Measurements from ENCODE around the gene ALPK3. TPM values are rescaled to one million over a fixed set of nuclear protein-coding genes. Genes with fewer than 3 reads are reported as not detected.

ALPK3 gene
- total and polyA plus RNA-seq, 10 of the 15 experiments (the other 5 are each of a cell fraction or from before 2014, with no cell fraction given), result under 0.01 to 0.05 (median 0.02) TPM; not detected in 6

GRCh38 chr15:84834229-84834955 lies 17.2 kb downstream of the ALPK3 start (continued):
- TF ChIP-seq, protein P1, sequence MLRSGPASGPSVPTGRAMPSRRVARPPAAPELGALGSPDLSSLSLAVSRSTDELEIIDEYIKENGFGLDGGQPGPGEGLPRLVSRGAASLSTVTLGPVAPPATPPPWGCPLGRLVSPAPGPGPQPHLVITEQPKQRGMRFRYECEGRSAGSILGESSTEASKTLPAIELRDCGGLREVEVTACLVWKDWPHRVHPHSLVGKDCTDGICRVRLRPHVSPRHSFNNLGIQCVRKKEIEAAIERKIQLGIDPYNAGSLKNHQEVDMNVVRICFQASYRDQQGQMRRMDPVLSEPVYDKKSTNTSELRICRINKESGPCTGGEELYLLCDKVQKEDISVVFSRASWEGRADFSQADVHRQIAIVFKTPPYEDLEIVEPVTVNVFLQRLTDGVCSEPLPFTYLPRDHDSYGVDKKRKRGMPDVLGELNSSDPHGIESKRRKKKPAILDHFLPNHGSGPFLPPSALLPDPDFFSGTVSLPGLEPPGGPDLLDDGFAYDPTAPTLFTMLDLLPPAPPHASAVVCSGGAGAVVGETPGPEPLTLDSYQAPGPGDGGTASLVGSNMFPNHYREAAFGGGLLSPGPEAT (IDR thresholded peaks at IDR 0.05; ENCODE audit: low read depth), result no peak
- TF ChIP-seq SMARCA5 (IDR thresholded peaks at IDR 0.05), result no peak

DNA sequence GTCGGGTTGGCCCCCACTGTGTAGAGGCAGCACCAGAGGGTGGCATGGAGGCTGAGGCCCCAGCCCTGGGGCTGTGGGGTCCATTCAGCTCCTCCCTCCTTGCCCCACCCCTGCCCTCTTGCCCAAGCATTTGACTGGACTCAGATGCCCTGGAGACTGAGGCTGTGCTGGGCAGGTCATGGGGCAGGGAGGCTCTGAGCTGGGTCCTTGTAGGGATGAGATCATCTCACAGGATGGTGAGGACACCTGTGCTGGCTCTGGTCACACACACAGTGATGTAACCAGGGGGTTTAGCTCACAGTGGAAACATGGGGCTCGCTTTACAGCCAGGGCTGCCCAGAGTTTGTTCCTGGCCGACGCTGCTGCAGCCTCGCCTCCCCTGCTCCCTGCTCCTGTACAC lies 17.8 kb downstream of the ALPK3 start:
- RAD21 ChIA-PET (ENCODE audit: unreplicated experiment), result no interaction called here
- FAIRE-seq (no peak), DNase-seq (ENCODE audit: low read depth, low spot score) (no peak), ATAC-seq (no peak)
- BruUV-seq (replicated peaks), result no TSS peak
- CTCF ChIA-PET, result interaction anchor here (1.0 to 3.4 kb wide), 3 partner anchors 11 to 210 kb away, joined by 3 to 18 read pairs (median 8); no protein-coding TSS in a partner anchor
- Histone ChIP-seq H3K36me3 (ENCODE audit: control insufficient read depth in 2 of 2, insufficient read depth in 2 of 2, low read length in 1 of 2) (no peaks in the 10 kb centered on the region), H3K9ac (ENCODE audit: control insufficient read depth, insufficient read depth, low read length) (no peak overlapping the region), H4K20me1 (ENCODE audit: control insufficient read depth, insufficient read depth) (no peaks in the 10 kb centered on the region), H3K79me2 (ENCODE audit: control insufficient read depth, insufficient read depth, low read length) (no peaks in the 10 kb centered on the region), H3K27ac (ENCODE audit: control insufficient read depth, insufficient read depth) (no peak overlapping the region), H3K4me3 (no peak overlapping the region), H3K9me3 (replicated peaks; ENCODE audit: control insufficient read depth, insufficient read depth, low read length) (no peaks in the 10 kb centered on the region), H3K4me2 (ENCODE audit: control insufficient read depth, insufficient read depth) (no peak overlapping the region), H3K27me3 (replicated peaks in 1 of 2; ENCODE audit: control insufficient read depth in 2 of 2, insufficient read depth in 2 of 2, low read length in 1 of 2) (peaks cover 2 to 11% of the 10 kb centered on the region in 2 experiments), H2AFZ (ENCODE audit: control insufficient read depth, low read depth, low read length) (no peak overlapping the region), H3K4me1 (ENCODE audit: control insufficient read depth, insufficient read depth, low read length) (no peaks in the 10 kb centered on the region)
- in situ Hi-C loops (cut with MboI) (no loop called here), intact Hi-C loops (cut with micrococcal nuclease; ENCODE audit: unreplicated experiment) (no loop called here)
- POLR2A ChIA-PET, result interaction anchor here (0.5 to 0.6 kb wide), 2 partner anchors 82 to 251 kb away, joined by 5 to 9 read pairs; no protein-coding TSS in a partner anchor
- 22% methylated on average over 5 of the region's 5 CpGs for WGBS (ENCODE audit: insufficient coverage, insufficient replicate concordance, low lambda C conversion rate, missing lambda C conversion rate)
- SMC1A ChIA-PET (ENCODE audit: uncharacterized antibody, unreplicated experiment), result interaction anchor here (1.2 to 2.9 kb wide), 3 partner anchors 10 to 93 kb away, joined by 3 to 7 read pairs (median 3); no protein-coding TSS in a partner anchor
- TF ChIP-seq NR2C2 (IDR thresholded peaks at IDR 0.05; ENCODE audit: borderline replicate concordance, control insufficient read depth, insufficient read length, low read depth), result no peak
- no peak for TF ChIP-seq HDGF (IDR thresholded peaks at IDR 0.05)
- no peak for TF ChIP-seq MTA2 (IDR thresholded peaks at IDR 0.05; ENCODE audit: low read depth)
- TF ChIP-seq ZBED1 (IDR thresholded peaks at IDR 0.05; ENCODE audit: borderline replicate concordance), result no peak
- TF ChIP-seq KLF5 (IDR thresholded peaks at IDR 0.05; ENCODE audit: partially characterized antibody), result no peak
- TF ChIP-seq TARDBP (IDR thresholded peaks at IDR 0.05; ENCODE audit: borderline replicate concordance), result no peak
- no peak for TF ChIP-seq CREB1 (IDR thresholded peaks at IDR 0.05; ENCODE audit: low read depth)
- no peak for TF ChIP-seq SIN3A (IDR thresholded peaks at IDR 0.05; ENCODE audit: low read depth, low read length)
- TF ChIP-seq MXI1 (IDR thresholded peaks at IDR 0.05; ENCODE audit: low read depth, low read length), result no peak
- no peak for TF ChIP-seq DPF2 (IDR thresholded peaks at IDR 0.05)
- TF ChIP-seq SPI1 (IDR thresholded peaks at IDR 0.05; ENCODE audit: borderline replicate concordance, insufficient read depth, low read depth, low read length), result no peak
- TF ChIP-seq JUNB (IDR thresholded peaks at IDR 0.05), result no peak
- TF ChIP-seq KDM1A (IDR thresholded peaks at IDR 0.05; ENCODE audit: borderline replicate concordance), result no peak
- TF ChIP-seq JUND (IDR thresholded peaks at IDR 0.05; ENCODE audit: low read depth, low read length), result no peak
- TF ChIP-seq, protein P2, sequence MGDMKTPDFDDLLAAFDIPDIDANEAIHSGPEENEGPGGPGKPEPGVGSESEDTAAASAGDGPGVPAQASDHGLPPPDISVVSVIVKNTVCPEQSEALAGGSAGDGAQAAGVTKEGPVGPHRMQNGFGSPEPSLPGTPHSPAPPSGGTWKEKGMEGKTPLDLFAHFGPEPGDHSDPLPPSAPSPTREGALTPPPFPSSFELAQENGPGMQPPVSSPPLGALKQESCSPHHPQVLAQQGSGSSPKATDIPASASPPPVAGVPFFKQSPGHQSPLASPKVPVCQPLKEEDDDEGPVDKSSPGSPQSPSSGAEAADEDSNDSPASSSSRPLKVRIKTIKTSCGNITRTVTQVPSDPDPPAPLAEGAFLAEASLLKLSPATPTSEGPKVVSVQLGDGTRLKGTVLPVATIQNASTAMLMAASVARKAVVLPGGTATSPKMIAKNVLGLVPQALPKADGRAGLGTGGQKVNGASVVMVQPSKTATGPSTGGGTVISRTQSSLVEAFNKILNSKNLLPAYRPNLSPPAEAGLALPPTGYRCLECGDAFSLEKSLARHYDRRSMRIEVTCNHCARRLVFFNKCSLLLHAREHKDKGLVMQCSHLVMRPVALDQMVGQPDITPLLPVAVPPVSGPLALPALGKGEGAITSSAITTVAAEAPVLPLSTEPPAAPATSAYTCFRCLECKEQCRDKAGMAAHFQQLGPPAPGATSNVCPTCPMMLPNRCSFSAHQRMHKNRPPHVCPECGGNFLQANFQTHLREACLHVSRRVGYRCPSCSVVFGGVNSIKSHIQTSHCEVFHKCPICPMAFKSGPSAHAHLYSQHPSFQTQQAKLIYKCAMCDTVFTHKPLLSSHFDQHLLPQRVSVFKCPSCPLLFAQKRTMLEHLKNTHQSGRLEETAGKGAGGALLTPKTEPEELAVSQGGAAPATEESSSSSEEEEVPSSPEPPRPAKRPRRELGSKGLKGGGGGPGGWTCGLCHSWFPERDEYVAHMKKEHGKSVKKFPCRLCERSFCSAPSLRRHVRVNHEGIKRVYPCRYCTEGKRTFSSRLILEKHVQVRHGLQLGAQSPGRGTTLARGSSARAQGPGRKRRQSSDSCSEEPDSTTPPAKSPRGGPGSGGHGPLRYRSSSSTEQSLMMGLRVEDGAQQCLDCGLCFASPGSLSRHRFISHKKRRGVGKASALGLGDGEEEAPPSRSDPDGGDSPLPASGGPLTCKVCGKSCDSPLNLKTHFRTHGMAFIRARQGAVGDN (IDR thresholded peaks at IDR 0.05), result no peak
- no peak for TF ChIP-seq MEF2A (IDR thresholded peaks at IDR 0.05; ENCODE audit: insufficient read depth, low read depth, low read length)
- no peak for TF ChIP-seq NRF1 (conservative IDR thresholded peaks at IDR 0.05; ENCODE audit: low read depth, low read length)

Measured in GM12878 (cell line).